HG02798 (cell line): ENCODE data around the gene KRT80.

ENCODE experiments used
- ATAC-seq: cut with Tn5 transposase; IDR thresholded peaks from one replicate; pipeline ENCODE4 v1.9.1; 2021; ENCODE audit warnings: mild to moderate bottlenecking; ENCODE audit not compliant: unreplicated experiment, poor library complexity

The KRT80 gene

DNA sequence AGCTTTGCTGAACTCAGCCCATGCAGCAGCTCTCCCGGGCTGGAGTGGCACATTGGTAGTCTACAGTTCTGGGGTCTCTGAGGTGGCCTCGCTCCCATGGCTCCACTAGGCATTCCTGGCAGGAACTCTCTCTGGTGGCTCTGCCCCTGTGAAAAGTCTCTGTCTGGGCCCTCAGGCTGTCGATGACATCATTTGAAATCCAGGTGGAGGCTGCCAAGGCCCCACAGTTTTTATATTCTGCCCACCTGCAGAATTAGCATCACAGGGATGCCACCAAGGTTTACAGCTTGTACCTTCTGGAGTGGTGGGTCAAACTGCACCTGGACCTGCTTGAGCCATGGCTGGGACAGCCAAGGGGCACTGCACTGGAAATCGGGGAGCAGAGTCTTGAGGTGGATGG lies 31.6 kb downstream of the KRT80 start:
- no peak for ATAC-seq

DNA sequence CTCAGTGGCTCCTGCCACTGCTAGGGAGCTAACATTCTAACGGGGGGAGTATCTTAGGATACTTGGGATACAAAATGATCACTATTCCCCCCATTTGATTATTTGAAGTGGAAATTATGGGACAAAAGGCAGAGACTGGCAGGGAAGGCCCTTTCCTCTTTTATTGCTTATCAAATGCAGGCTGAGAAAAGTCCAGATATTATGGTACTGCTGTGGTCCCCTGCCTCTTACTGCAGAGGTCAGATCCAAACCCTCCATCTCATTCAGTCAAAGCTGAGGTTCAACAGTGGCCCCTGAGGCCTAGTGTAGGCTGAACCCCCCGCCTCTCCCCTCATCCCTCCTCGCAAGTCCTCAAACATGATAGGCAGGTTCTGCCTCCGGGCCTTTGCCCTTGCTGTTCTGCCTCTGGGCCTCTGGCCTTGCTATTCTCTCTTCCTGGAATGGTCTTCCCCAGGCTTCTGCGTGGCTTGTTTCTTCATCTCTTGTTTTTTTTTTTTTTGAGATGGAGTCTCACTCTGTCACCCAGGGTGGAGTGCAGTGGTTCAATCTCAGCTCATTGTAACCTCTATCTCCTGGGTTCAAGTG lies 34.2 kb downstream of the KRT80 start:
- no peak for ATAC-seq

DNA sequence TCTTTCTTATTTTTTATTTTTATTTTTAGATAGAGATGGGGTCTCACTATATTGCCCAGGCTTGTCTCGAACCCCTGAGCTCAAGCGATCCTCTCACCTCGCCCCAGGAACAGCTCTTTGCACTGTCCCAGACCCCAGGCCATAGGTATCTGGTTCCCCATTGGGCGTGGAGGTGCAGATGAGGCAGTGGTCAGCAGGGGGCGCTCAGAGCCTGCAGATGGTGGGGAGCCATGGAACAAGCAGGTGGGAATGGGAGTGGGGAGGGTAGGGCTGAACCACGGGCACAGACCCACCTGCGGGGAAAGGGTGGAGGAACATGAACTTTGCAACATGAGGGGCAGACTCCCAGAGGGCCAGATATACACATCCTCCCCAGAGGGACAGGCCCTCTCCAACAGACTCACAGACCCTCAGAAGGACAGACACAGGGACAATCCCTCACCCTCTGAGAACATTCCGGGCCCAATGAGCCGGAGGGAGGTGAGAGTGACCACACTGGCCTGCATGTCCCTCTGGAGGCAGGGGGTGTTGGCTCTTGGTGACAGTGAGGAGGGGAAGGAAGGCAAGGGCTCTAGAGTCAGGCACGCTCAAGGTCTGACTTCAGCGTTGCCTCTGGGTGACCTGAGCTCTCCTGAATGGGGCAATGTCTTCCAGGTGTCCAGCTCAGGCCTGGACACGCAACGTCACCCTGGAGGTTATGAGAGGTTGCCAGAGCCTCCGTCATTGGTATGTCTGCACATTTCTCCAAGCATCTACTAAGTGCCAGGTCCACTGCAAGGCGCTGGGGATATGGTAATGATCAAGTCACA lies 34.9 kb downstream of the KRT80 start:
- ATAC-seq, result no peak

DNA sequence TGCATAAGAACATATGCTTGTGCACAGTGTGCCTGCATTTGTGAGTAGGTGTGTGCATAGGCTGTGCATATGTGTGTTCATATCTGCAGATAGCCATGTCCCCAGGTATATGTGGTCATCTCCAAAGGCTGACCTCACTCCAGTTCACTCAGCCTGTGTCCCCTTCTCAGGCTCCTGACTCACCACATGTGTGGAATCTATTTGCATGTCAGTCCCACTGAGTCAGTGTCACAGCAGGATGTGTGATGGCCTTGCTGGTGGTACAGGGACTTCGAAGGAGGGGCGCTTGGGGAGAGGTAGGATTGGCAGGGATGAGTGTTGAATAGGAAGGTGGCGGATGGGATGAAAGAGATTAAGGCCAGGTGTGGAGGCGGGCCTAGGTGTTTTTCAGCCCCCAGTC lies 35.5 kb downstream of the KRT80 start:
- no peak for ATAC-seq

DNA sequence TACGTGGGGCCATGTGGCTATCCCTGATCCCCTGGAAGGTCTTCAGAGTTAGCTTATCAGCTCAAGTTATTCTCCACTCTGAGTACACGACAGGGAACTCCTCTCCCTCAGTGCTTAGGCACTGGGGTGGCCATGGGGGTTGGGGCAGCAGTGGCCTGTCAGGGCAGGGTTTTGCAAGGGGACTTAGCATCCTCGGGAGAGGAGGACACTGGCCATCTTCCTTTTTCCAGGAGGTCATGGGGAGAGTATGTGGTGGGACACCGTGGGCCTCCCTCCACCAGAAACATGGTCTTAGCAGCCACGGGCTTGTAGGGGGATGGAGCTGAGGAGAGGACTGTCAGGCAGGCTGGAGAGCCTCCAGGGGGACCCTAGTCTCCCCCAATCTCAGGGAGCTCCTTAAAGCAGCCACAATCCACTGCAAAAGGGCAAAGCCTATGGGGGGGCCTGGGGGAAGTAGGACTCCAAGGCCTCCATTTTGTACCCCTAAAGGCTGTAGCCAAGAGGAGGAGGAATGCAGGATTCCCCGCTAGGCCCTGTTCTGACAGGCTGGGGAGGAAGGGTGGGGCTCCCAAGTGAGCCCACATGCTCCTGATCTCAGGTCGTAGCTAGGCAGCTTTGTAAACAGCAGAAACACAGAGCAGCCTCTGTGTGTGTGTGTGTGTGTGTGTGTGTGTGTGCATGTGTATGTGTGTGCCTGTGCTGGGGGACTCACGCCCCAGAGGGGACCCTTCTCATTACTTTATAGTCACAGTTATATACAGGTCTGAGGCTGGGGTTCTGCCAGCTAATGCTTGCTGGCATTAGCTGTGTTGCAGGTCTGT lies 36.6 kb downstream of the KRT80 start:
- ATAC-seq, result no peak

DNA sequence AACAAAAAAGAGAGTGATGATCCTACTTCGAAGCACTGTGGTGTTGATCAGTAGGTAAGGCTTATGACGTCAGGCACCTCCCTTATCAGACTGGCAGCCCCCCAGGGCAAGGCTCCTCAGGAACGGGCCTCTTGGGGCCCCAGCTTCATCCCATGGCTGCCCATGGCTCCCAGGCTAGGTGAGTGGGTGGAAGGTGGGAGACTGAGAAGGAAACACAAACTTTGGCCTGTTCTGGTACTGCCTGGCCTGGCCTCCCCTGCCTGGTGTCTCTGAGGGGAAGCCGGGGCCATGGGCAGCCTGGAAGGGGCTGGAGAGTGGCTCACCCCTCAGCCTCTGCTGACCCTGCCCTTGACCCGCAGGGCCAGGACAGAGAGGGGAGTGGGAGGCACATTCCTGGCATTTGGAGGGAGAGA lies 38.9 kb downstream of the KRT80 start:
- no peak for ATAC-seq

DNA sequence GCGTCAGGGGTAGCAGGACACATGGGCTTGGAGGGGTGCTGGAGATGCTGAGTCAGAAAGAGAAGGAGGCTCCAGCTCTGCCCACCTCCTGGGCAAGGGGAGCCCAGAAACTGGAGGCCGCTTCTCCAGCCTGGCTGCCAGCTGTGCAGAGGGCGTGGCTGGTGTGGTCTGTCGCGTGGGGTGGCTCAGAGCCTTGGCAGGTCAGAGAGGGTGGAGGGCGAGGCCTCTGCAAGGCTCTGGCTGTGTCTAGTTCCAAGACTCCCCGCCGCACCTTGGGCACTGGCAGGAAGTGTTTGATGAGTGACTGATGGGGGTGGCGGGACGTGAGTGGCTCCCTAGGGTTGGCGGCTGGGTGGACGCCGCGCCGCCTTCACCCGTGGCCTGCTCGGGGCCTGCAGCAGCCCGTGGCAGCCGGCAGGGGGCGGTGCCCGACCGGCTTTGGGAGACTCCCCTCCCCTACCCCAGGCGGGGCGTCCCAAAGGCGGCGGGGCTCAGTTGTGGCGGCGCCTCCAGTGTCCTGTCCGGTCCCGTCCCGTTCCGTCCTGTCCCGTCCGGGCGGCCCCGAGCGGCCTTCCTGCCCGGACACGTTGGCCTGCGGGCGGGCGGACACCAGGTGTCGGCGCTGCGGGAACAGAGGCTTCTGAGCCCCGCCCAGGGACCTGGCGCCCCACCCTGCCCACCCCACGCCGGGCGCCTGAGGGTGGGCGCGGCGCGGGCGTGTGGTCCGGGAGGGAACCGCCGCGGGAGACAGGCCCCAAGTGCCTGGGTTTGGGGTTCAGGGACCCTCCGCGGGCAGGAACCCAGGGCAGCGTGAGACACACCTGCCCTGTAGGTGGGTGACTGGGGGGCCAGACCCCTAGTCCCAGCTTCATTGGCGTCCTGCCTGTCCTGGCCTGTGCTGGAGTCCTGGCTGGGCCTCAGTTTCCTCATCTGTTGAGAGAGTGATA lies 39.7 kb downstream of the KRT80 start:
- peak; percentile 48 for ATAC-seq

DNA sequence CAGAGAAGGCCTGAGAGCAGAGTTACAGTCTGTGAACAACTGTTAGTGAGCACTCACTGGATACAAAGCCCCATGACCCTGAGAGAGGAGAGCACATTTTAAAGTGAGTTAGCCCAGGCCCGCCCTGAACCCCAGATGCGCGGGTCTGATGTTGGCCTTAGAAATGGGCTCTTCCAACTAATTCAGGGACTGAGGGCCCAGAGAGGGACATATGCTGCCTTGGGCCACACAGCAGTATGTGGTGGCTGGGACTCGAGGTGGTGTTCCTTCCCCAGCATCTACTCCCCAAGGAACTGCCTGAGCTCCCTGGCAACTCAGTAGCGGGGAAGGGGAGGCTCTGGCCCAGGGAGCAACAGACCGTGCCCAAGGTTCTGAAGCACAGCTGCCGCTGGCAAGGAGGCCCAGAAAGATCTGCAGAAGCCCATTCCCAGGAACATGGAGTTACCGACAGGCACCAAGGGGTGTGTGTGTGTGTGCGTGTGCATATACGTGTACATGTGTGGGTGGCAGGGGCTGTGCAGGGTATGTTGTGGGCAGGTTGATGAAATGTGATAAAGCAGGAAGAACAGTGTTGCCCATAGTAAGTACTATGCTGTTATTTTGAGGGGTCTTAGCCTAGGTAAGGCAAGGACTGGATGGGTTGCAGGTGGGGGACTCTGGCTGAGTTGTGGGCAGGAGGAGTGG lies 40.5 kb downstream of the KRT80 start:
- no peak for ATAC-seq

DNA sequence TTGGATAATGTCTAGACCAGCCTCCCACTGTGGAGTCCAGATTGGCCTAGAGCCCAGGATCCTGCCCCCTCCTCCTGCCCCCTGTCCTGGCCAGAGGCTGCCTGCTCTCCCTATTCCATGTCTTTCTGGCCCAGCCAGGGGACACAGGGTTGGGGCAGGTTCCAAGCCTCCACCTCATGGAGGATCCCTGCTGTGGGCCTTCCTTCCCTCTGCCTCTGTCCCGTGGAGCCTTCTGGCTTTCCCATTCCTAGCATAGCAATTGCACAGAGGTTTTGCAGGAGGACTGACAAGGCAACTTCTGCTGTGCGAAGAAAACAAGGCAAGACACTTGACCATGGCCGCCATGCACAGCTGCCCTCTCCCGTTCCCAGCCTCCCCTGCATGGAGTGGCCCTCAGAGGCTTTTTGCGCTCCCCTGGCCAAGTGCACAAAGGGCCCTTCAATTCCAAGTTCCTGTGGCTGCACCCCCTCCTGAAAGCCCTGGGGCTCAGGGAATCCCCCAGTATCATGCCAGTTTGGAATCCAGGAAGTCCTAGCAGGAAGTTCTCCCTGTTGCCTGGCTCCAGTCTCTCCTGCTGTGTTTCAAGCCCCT lies 42.1 kb downstream of the KRT80 start:
- no peak for ATAC-seq

DNA sequence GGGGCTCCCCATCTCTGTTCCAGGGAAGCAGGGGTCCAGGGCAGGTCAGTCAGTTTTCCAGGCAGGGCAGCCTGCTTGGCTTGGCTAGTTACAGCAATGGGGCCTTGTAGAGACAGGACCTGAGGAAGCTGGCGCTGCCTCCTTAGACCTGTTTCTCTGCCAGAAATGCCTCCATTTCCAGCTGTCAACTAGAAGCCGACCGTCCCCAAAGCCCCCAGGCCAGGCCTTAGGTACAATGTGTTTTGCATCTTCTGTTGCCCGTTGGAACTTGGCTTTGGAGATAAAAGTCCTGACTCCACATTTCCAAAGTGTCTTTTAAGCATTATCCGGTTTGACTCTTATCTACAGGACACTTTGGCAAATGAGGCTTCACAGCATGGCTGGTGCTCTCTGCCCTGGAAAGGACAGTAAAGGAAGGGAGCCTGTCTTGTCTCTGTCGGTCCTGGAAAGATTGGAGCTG lies 42.6 kb downstream of the KRT80 start:
- ATAC-seq, result no peak

DNA sequence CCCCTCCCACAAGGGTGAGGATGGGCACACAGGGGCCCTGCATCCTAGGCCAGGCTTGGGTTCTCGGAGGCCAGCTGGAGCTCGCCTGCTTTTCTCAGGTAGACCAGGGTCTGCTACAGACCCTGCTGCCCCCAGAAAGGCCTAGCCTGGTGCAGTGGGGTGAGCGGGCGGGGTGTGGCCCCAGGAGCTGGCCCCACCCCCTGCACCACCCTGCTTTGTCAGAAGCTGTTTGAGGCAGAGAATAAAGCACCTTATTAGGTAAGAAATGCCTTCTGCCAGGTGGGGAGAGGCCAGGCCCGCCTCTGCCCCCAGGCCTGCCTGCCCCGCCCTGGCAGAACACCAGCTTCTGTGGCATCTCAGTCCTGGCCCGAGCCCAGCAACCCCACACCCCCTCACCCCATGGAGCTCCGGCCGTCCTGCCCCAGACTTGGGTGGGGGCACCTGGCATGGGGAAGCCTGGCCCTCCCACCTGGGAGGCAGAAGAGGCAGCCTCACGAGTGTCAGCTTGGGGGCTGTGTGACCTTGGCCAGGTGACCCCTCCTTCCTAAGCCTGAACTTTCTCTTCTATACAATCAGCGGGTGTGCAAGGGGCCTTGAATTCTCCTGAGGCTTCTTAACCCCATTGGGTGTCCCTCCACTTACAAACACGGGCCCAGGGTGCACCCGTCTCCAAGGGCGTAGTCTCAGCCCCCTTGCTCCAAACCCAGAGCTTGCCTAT lies 43.2 kb downstream of the KRT80 start:
- ATAC-seq, result no peak

DNA sequence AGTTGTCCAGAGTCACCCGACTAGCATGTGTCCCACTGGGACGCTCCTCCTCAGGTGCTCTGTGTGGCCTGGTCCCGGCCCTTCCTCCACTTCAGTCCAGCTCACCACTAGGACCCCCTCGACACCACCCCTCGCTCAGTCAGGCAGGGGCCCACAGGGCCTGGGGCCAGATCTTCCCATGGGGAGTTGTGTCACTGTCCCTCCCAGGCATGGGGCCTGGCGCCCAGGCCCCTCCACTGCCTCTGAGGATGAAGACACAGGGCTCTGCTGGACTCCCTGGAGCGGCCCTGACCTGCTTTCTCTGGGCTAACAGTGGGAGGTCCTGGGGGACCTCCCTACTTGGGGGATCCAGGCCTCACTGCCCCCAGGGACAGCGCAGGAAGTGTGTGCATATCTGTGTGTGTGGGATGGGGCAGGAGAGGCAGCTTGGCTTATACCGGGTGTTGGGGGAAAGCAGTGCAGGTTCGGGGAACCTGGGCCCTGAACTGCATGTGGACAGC lies 43.8 kb downstream of the KRT80 start:
- no peak for ATAC-seq

DNA sequence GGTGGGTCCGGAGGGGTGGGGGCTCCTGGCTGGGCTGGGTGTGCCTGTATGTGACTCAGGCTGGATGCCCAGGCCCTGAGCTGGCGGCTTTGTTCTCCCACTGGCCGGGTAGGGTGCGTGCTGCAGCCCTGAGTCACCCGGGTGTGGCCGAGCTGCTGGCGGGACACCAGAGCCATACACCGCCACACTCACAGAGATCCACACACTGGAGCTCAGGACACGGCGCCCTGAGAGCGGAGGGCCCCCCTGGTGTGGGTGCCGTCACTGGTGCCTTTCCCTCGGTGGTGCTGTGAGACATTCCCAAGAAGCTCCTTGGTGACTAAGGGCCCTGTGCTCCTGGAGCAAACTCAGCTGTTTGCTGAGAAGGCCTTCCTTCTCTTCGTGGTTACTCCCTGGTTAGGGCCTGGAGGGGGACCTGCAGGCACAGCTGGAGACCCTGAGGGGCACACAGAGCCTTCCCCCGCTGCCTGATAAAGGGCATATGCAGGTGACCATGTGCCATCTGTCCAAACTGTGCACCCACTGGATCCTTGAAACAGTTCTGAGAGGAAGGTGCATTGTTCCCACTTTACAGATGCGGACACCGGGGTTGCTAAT lies 44.3 kb downstream of the KRT80 start:
- ATAC-seq, result no peak

DNA sequence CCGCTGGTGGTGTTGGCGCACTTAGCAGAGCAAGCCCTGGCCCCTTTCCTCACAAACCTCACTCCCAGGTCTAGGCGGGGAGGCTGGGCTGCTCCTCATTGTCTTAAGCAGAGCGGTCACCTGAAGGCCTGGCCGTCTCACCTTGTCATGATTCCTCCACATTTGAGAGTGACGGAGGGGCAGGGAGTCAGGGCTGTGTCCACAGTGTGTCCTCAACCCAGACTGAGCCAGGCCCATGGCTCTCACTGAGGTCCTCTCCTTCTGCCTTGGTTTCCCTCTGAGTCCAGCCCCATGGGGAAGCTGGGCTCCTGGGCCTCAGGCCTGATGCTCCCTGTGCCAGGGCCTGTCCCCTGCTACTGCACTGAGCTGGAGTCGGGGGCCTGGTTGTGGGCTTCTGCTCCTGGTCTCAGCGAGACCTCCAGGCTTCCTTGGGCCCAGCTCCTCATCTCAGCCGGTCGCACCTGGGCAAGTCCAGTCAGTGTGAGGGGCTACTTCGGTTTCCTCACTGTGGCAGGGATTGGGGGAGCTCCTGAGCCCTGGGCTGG lies 44.9 kb downstream of the KRT80 start:
- no peak for ATAC-seq

DNA sequence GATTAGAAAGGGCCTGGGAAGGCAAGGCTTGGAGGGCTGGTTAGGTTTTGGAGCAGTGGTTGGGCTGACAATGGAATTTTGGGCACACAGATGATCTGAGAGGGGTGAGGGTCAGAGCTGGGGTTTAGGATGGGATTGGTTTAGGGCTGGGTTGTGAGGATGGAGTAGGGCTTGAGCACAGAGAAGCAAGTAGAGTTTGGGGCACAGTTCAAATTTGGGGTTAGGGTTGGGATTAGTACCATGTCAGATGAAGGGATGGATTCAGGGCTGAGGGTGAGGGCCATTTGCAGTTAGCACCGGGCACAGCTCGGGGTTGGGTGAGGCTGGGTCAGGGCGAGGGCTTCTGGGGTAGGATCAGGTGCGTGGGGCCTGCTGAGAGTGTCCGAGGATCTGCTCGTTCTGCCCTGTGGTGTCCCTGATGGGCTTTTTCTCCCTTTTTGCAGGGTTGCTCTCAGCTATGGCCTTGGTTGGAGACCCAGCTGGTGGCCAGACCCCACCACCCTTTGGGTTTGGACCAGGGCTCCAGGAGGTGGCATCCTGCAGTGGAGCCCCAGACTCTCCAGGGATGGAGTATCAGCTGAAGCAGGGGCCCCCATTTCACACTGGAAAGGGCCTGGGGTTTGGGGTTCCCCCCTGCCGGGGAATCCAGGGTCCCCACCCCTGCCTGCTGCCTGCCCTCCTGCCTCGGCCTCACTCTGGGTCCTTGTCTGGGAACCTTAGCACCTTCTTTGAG lies 45.6 kb downstream of the KRT80 start:
- ATAC-seq, result no peak

DNA sequence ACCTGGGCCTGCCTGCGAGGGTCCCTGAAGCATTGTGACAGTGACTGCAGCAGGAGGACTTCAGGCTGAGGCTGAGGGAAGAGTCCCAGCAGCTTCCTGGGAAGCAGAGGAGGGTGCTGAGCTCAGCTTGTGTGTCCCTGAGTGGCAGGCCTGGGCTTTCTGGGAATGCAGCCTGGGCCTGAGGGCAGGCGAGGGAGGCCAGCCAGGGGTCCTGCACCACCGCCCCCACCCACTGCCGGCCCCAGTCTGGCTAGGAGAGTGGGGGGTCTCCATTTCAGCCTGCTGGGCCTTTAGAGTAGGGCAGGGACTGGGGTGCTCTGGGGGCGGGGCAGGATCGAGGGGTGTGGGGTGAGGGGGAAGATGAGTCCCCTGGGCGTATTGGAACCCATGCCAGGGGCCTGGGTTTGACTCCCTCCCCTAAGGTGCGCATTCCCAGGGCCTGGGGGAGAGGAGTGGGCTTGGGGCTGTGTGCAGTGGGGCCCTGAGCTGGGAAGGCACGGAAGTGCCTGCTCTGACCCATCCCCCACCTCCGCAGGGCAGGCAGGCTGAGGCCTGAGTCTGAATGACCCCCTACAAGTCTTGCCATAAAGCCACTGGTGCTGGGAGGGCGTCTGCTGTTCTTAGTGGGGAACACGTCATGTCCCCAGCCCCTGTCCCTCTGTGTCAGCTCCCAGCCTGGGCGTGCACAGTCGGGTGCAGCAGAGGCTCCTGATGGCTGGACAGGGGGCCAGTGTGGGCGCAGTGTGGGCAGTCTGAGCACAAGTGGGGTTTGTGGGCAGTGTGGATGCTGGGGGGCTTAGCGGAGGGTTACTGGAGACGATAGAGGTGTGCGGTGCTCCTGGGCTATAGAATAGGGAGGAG lies 46.4 kb downstream of the KRT80 start:
- no peak for ATAC-seq
